ENCODE results near the gene LY6G5B.
A peak's percentile ranks its signal among the peaks of the same experiment; 100 is the strongest.

LY6G5B gene

GRCh38 chr6:31702819-31703716 is 33.3 kb downstream of the LY6G5B start, which contains the start of gene ABHD16A:
TSS of gene ABHD16A (minus strand) at chr6:31703324. CDS start at chr6:31703281, 43 bp downstream.
- ATAC-seq (ENCODE audit: insufficient read depth, low read depth) (peak; percentile 92), DNase-seq (peak; percentile 99)
- Histone ChIP-seq H3K4me3 (ENCODE audit: low read depth in 1 of 2, low read length in 2 of 2) (peak within 1 kb of the TSS; percentile 82 to 91), H3K9me3 (ENCODE audit: insufficient read depth, low read length, severe bottlenecking) (no peaks in the 10 kb centered on the region), H3K27me3 (ENCODE audit: insufficient read depth, low read length, poor library complexity) (no peaks in the 10 kb centered on the region), H4K20me1 (ENCODE audit: insufficient read depth, low read length) (no peaks in the 10 kb centered on the region), H3K79me2 (ENCODE audit: insufficient read depth, low read length) (peaks cover 42% of the 10 kb centered on the region), H3K9ac (ENCODE audit: low read depth, low read length) (peak within 1 kb of the TSS; percentile 84), H3K4me2 (ENCODE audit: insufficient read depth, low read length) (peak within 1 kb of the TSS; percentile 73), H3K4me1 (ENCODE audit: insufficient read depth, low read length) (peaks cover 34% of the 10 kb centered on the region), H3K36me3 (ENCODE audit: insufficient read depth, low read length) (peaks cover 28% of the 10 kb centered on the region), H2AFZ (ENCODE audit: low read depth, low read length) (peak within 1 kb of the TSS; percentile 81), H3K27ac (ENCODE audit: low read length) (peak within 1 kb of the TSS; percentile 93)
- TF ChIP-seq EZH2 (IDR thresholded peaks at IDR 0.05; ENCODE audit: borderline replicate concordance, low read depth, low read length, severe bottlenecking) (no peak), CTCF (IDR thresholded peaks at IDR 0.05; ENCODE audit: borderline replicate concordance, extremely low read depth, low read length, poor library complexity, severe bottlenecking) (no peak)

GRCh38 chr6:31705931-31706330 is 36.2 kb downstream of the LY6G5B start:
- Histone ChIP-seq H4K20me1 (ENCODE audit: insufficient read depth, low read length) (no peaks in the 10 kb centered on the region), H3K9ac (ENCODE audit: low read depth, low read length) (no peak overlapping the region), H2AFZ (ENCODE audit: low read depth, low read length) (no peak overlapping the region), H3K4me2 (ENCODE audit: insufficient read depth, low read length) (no peak overlapping the region), H3K79me2 (ENCODE audit: insufficient read depth, low read length) (peaks cover 21% of the 10 kb centered on the region), H3K27ac (ENCODE audit: low read length) (no peak overlapping the region), H3K36me3 (ENCODE audit: insufficient read depth, low read length) (peaks cover 9% of the 10 kb centered on the region), H3K4me3 (ENCODE audit: low read depth in 1 of 2, low read length in 2 of 2) (no peak overlapping the region), H3K27me3 (ENCODE audit: insufficient read depth, low read length, poor library complexity) (no peaks in the 10 kb centered on the region), H3K9me3 (ENCODE audit: insufficient read depth, low read length, severe bottlenecking) (no peaks in the 10 kb centered on the region), H3K4me1 (ENCODE audit: insufficient read depth, low read length) (peaks cover 23% of the 10 kb centered on the region)
- TF ChIP-seq CTCF (IDR thresholded peaks at IDR 0.05; ENCODE audit: borderline replicate concordance, extremely low read depth, low read length, poor library complexity, severe bottlenecking) (no peak), EZH2 (IDR thresholded peaks at IDR 0.05; ENCODE audit: borderline replicate concordance, low read depth, low read length, severe bottlenecking) (no peak)
- no peak for DNase-seq
- no peak for ATAC-seq (ENCODE audit: insufficient read depth, low read depth)

- Histone ChIP-seq H4K20me1 (ENCODE audit: insufficient read depth, low read length) (no peaks in the 10 kb centered on the region), H3K9ac (ENCODE audit: low read depth, low read length) (no peak within 1 kb of the TSS), H3K27ac (ENCODE audit: low read length) (no peak within 1 kb of the TSS), H3K4me1 (ENCODE audit: insufficient read depth, low read length) (peaks cover 17% of the 10 kb centered on the region), H3K27me3 (ENCODE audit: insufficient read depth, low read length, poor library complexity) (no peaks in the 10 kb centered on the region), H2AFZ (ENCODE audit: low read depth, low read length) (no peak within 1 kb of the TSS), H3K9me3 (ENCODE audit: insufficient read depth, low read length, severe bottlenecking) (no peaks in the 10 kb centered on the region), H3K4me2 (ENCODE audit: insufficient read depth, low read length) (no peak within 1 kb of the TSS), H3K36me3 (ENCODE audit: insufficient read depth, low read length) (peaks cover 2% of the 10 kb centered on the region; the same call in 1 of the 2 replicates), H3K79me2 (ENCODE audit: insufficient read depth, low read length) (peaks cover 14% of the 10 kb centered on the region), H3K4me3 (ENCODE audit: low read depth in 1 of 2, low read length in 2 of 2) (no peak within 1 kb of the TSS)
- DNase-seq: no peak
- no peak for ATAC-seq (ENCODE audit: insufficient read depth, low read depth)
- TF ChIP-seq CTCF (IDR thresholded peaks at IDR 0.05; ENCODE audit: borderline replicate concordance, extremely low read depth, low read length, poor library complexity, severe bottlenecking): no peak
- TF ChIP-seq EZH2 (IDR thresholded peaks at IDR 0.05; ENCODE audit: borderline replicate concordance, low read depth, low read length, severe bottlenecking): no peak
Observed at GRCh38 chr6:31706599-31706998, 36.8 kb downstream of the LY6G5B start, which contains the start of gene LY6G6F. TSS of gene LY6G6F (plus strand) at chr6:31706866. CDS start at chr6:31706907, 41 bp downstream.

Data from DND-41 (cell line).